ENCODE measurements around the gene AGK.
"Not testable (repeated sequence)": the region's sequence is repeated elsewhere in the genome, so short reads cannot be mapped to it uniquely, and the experiment has no call there.

GRCh38 chr7:141557831-141558531, 6.8 kb downstream of the AGK start:
- TF ChIP-seq CTCF (optimal IDR thresholded peaks at IDR 0.05 in 1 of 3, IDR thresholded peaks at IDR 0.05 in 1 of 3, conservative IDR thresholded peaks at IDR 0.05 in 1 of 3; ENCODE audit: extremely low read depth in 1 of 3, insufficient read depth in 2 of 3, low read length in 3 of 3); EZH2 (IDR thresholded peaks at IDR 0.05; ENCODE audit: low read length): not testable (repeated sequence)

Measured in keratinocyte (primary cell).